GM13976 (cell line): ENCODE results near the gene KCNV2.

Source experiments
- DNase-seq: peaks from one replicate; pipeline ENCODE4 v3.0.0; 2012; ENCODE audit warnings: low spot score
- in situ Hi-C: fragments of 300-500 bp; cut with MboI; formaldehyde crosslinking; loops from one replicate; pipeline ENCODE4 v1.12.0; 2022; ENCODE audit warnings: low sequenced_read_pairs, mixed read lengths, inconsistent platforms; ENCODE audit not compliant: unreplicated experiment
- TF ChIP-seq, protein P1 (sequence below): IDR thresholded peaks from 2 replicates; pipeline ENCODE4 v1.5.1; 2012; ENCODE audit warnings: borderline replicate concordance, mild to moderate bottlenecking; ENCODE audit not compliant: insufficient read depth; ENCODE audit errors: extremely low read depth, missing control alignments, control extremely low read depth

The KCNV2 gene

DNA sequence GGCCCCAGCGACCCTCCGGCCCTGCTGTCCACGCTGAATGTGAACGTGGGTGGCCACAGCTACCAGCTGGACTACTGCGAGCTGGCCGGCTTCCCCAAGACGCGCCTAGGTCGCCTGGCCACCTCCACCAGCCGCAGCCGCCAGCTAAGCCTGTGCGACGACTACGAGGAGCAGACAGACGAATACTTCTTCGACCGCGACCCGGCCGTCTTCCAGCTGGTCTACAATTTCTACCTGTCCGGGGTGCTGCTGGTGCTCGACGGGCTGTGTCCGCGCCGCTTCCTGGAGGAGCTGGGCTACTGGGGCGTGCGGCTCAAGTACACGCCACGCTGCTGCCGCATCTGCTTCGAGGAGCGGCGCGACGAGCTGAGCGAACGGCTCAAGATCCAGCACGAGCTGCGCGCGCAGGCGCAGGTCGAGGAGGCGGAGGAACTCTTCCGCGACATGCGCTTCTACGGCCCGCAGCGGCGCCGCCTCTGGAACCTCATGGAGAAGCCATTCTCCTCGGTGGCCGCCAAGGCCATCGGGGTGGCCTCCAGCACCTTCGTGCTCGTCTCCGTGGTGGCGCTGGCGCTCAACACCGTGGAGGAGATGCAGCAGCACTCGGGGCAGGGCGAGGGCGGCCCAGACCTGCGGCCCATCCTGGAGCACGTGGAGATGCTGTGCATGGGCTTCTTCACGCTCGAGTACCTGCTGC lies 839 bp downstream of the KCNV2 start:
- in situ Hi-C loops: no loop called here
- TF ChIP-seq, protein P1, sequence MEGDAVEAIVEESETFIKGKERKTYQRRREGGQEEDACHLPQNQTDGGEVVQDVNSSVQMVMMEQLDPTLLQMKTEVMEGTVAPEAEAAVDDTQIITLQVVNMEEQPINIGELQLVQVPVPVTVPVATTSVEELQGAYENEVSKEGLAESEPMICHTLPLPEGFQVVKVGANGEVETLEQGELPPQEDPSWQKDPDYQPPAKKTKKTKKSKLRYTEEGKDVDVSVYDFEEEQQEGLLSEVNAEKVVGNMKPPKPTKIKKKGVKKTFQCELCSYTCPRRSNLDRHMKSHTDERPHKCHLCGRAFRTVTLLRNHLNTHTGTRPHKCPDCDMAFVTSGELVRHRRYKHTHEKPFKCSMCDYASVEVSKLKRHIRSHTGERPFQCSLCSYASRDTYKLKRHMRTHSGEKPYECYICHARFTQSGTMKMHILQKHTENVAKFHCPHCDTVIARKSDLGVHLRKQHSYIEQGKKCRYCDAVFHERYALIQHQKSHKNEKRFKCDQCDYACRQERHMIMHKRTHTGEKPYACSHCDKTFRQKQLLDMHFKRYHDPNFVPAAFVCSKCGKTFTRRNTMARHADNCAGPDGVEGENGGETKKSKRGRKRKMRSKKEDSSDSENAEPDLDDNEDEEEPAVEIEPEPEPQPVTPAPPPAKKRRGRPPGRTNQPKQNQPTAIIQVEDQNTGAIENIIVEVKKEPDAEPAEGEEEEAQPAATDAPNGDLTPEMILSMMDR: no peak
- DNase-seq: no peak

DNA sequence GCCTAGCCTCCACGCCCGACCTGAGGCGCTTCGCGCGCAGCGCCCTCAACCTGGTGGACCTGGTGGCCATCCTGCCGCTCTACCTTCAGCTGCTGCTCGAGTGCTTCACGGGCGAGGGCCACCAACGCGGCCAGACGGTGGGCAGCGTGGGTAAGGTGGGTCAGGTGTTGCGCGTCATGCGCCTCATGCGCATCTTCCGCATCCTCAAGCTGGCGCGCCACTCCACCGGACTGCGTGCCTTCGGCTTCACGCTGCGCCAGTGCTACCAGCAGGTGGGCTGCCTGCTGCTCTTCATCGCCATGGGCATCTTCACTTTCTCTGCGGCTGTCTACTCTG lies 1.4 kb downstream of the KCNV2 start:
- TF ChIP-seq, protein P1: no peak
- in situ Hi-C loops: no loop called here
- DNase-seq: no peak

DNA sequence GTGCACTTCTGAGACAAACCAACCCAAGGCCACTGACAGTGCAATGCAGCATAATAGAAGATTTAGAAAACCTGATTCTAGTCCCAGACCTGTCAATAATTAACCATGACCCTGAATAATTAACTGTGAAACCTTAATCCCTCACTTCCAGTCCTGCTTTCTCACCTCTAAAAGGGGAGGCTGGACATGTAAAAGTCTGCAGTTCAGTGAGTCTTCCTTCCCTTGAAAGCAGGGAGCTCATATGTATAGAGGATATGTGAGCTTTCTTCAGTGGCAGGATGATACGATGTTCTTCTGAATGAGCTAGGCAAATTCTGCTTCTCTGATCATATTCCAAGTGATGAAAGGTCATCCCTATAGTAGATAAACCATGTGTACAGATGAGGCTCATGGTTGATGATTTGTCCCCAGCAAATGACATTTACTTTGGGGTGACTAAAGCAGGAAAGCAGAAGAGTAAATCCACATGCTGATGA lies 2.9 kb downstream of the KCNV2 start:
- TF ChIP-seq, protein P1: no peak
- no peak for DNase-seq
- in situ Hi-C loops: no loop called here

DNA sequence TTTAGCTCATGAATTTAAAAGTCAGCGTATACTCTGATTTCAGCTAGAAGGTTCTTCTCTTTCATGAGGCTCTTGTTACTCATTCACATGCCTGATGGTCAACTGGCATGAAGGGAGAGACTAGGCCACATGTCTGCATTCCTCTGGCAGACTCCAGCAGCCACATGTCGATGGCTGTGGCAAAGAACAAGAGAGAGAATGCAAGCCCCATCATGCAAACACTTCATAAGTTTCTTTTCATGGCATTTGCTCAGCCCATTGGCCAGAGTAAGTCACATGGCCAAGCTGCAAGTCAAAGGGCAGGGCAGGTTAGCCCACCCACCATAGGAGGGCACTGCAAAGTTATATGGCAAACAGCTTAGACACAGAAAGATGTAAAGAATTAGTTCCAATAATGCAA lies 5.4 kb downstream of the KCNV2 start:
- in situ Hi-C loops: no loop called here
- DNase-seq: no peak
- TF ChIP-seq, protein P1: no peak

DNA sequence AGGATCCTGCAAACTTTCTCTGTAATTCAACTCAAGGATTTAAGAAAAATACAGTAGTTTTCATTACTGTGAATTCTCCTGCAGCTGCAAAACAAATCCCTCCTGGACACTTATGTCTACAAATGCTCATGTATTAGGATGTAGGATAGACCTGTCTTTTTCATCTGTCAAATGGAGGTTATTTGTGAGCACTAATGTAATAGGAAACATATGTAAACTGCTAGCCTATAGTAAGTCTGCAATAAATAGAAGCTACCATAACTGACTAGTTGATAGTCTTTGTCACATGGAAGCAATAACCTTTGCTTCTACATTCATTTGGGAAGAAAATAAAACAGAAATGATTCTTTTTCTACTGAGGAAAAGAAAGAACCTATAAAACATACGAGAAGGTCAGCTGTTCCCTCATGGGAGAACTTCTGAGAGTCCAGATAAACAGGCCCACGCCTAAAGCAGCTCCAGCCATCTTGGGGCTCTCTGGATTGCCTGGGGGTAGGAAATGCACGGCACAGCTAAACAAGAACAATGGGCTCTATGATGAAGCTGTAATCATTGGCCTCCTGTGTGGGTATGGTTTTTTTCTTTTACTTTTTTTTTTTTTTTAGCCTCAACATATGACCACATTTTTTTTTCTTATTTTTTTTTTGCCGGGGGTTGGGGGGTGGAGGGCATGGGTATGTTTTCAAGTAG lies 6.2 kb downstream of the KCNV2 start:
- in situ Hi-C loops: no loop called here
- no peak for DNase-seq
- TF ChIP-seq, protein P1: no peak

DNA sequence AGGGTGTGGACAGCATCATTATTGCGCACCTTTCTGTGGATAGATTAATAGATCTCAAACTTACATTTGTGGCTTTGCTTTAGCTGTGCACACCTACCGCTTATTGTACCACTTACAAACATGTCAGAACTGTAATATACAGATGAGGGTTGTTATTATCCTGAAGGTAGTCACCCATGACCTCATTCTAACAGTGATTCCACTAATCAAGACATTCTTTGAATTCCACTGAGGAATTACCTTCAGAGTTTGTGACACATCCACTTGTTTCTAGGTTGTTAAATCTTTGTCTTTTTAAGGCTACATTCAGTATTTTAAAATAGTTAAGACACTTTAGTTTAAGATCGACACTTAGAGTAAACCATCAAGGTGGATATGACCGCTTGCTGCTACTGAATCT lies 7.8 kb downstream of the KCNV2 start:
- TF ChIP-seq, protein P1: no peak
- in situ Hi-C loops: no loop called here
- no peak for DNase-seq
